ENCODE data around the gene MOB3A. TPM values are rescaled to one million over a fixed set of nuclear protein-coding genes. Genes with fewer than 3 reads are reported as not detected.
"Not testable (repeated sequence)": the region's sequence is repeated elsewhere in the genome, so short reads cannot be mapped to it uniquely, and the experiment has no call there.

Gene MOB3A
- 51.0 TPM for total RNA-seq

DNA sequence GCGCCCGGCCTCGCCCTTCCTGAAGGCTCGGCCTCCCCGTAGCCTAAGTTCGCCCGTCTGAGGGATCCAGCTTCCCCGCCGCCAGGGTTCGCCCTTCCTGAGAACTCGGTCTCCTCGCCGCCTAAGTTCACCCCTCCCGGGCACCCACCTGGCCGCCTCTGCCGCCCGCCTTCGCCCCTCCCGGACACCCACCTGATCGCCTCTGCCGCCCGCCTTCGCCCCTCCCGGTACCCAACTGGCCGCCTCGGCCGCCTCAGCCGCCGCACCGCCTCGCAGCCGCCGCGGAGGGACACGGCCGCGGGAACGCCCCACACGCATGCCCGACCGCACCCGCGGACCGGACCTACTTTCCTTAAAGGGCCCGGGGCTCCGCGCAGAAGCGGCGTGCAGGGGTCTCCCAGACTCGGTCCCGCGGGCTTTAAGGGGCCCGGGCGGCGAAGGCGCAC lies at the start of gene MOB3A:
Gene MOB3A (minus strand): TSS at position 293 of the 446 bp plus-strand sequence. CDS start 17,766 bp downstream, outside the sequence.
- DNase-seq (ENCODE audit: low spot score): peak; percentile 90

DNA sequence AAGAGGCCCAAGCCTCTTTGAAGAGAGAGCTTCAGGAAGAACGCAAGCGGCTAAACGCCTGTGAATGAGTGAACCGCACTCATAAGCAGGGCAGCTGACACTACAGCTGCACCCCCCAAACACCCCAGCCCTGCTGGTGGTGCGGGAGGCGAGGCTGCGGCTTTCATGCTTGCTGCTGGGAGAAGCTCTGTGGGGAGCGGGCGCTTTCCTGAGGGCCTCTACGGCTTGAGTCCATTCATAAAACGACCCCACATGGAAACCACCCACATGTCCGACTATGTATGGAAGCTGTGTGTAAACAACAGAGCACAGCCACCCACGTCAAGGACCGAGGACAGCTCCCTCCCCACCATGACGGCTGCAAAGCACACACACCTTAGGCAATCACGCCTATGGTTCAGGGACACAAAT lies 49.7 kb upstream of the MOB3A start:
- DNase-seq (ENCODE audit: low spot score): no peak

DNA sequence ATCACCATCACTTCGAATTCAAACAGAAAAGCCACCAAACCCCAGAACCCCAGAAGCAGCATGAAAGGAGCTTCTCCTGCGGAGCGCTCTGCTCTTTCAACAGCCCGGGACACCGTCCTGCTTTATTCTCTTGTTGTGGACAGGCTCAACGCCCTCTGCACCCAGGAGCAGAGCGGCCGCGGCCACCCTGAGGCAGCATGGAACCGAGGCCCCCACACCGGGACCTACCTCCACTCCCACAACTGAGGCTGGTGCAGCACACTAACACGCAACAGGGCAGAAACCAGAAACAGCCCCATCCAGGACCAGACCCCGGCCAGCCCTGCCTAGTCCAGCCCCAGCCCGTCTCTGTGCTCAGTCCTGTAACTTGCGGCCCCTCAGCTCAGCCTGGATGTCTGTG lies 48.1 kb upstream of the MOB3A start:
- no peak for DNase-seq (ENCODE audit: low spot score)

DNA sequence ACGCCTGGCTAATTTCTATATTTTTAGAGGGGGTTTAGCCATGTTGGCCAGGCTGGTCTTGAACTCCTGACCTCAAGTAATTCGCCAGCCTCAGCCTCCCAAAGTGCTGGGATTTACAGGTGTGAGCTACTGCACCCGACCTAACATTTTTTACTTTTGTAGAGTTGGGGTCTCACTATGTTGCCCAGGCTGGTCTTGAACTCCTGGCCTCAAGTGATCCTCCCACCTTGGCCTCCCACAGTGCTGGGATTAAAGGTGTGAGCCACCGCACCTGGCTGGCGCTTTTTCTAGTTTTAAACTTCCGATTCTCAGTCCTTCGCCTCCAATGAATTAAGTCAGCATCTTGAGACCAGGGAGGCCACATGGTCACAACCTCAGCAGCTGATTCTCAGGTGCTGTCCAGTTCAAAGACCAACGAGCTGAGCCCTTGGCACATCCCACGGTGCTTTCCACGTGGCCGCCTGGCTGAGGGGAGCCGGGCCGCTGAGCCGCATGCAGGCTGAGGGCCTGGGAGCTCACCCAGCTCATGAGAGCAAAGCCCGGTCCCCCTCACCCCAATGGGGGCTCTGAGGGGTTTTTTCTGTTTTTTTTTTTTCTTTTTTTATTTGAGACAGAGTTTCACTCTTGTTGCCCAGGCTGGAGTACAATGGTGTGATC lies 46.2 kb upstream of the MOB3A start:
- DNase-seq (ENCODE audit: low spot score): no peak

DNA sequence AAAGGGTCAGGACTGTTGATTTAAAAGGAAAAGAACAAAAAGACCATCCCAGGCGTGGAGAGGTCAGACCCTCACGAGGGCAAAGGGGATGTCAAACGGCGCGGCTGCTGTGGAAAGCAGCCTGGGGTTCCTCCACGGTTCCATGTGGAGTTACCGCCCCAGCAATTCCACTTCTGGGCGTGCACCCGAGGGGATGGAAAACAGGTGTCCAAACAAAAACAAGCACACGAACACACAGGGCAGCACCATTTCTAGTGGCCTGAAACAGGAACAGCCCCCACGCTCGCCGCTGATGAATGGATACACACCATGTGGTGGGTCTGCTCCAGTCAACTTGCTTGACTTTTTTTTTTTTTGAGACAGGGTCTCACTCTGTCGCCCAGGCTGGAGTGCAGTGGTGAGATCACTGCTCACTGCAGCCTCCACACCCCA lies 44.0 kb upstream of the MOB3A start:
- DNase-seq (ENCODE audit: low spot score): no peak

- DNase-seq (ENCODE audit: low spot score): no peak
Measured at GRCh38 chr19:2139385-2140137, 43.4 kb upstream of the MOB3A start.

GRCh38 chr19:2138061-2138728 lies 42.1 kb upstream of the MOB3A start:
- DNase-seq (ENCODE audit: low spot score): no peak

GRCh38 chr19:2136796-2137195 lies 40.7 kb upstream of the MOB3A start:
- no peak for DNase-seq (ENCODE audit: low spot score)

- no peak for DNase-seq (ENCODE audit: low spot score)
Measured at GRCh38 chr19:2135474-2136402, 39.6 kb upstream of the MOB3A start.

DNA sequence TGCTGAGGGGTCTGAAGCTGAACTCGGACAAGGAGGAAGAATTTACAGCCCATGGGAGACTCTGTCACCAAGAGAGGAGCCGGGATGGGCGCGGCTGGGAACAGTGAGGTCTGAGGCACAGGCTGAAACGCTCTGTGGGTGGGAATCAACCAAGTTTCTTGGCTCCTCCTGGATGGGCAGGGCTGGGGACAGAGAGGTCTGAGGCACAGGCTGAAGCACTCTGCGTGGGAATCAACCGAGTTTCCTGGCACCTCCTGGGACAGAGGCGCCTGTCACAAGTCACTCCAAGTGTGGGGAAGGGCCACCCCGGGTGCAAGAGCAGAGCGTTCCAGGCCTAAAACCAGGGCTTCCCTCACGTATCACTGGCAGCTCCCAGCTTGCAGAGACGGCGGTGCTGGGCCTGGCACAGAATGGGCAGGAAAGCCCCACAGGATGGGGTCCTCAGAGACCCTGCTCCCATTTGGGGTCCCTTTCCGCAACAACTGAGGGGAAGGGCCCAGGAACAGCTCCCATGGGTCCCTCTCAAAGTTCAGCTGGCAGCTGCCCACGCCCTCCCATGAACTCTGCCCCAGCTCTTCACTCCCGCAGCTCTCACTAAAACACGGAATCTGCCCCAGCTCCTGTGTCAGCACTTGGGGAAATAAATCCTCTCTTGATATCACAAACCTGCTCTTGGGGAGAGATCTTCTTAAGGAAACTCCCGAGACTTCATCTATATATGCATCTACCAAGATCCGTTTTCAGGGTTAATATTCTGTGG lies 36.8 kb upstream of the MOB3A start:
- DNase-seq (ENCODE audit: low spot score): no peak

DNA sequence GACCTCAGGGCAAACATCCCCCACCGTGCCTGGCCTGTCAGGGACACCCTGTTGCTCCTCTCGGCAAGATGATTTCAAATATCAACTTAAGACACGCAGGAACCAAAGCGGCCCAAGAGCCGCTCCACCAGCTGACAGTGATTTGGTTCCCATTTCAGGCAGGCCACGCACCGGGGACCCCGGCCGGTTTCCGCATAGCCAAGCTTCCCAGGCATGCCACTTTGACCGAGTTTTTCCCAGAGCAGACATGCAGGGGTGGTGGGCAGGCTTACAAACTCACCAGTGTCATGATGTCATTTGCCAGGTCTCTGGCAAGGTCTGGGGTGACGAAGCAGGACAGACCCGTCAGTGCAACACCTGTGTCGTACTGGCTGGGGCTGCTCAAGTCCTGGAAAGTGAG lies 36.1 kb upstream of the MOB3A start:
- no peak for DNase-seq (ENCODE audit: low spot score)

- DNase-seq (ENCODE audit: low spot score): not testable (repeated sequence)
Measured at GRCh38 chr19:2131012-2131975, 35.2 kb upstream of the MOB3A start.

DNA sequence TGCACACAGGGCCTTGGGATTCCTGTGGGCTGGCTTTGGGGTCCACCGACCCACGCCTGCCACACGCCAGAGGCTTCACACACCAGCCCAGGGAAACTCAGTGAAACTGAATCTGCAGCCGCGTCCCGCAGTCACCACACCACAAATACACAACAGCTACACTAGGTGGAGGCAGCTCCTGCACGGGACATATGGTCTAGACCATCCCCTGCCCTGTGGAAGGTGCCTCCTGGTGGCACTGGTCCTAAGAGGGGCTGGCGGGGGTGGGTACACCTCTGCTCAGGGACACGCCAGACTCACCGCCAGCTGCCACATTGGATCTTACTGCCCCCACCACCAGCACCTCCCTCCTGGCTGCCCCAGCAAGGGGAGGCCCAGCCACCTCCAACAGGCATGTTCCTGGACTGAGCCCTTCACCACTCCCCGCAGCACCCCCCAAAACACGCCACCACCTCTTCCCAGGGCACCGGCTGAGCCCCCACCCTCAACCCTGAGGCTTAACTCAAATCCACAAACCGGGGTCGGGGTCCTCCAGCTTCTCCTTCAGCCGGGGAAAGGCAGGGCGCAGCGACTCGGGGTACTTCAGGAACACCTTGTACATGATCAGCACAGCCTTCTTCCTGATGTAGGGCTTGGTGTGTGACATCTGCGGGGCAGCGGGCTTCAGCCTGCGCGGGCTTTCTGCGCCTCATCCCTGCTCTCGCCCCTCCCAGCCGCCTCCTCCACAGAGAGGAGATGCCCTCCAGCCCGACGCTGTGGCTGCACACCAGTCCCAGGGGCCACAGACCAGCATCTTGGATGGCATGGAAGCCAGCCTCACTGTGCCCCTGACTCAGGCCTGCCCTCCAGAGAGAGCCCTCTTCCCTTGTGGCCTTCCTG lies 34.0 kb upstream of the MOB3A start:
- no peak for DNase-seq (ENCODE audit: low spot score)

DNA sequence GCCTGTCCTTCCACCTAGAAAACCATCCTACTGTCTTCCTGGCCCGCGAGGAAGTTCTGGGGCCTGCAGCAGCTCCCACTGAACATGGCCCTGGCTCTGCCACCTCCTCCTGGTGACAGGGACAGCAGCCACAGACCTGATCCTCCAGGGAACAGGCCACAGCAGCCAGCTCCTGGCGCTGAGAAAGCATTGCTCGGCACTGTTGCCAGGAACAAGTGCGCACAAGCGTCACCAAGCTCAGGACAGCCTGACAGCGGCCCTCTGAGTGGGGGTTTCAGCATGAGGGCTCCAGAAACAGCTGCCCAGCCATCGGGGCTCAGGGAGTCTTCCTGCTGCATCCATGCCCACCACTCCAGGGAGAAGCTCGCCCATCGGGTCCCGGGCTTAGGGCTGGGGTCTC lies 33.4 kb upstream of the MOB3A start:
- DNase-seq (ENCODE audit: low spot score): no peak

DNA sequence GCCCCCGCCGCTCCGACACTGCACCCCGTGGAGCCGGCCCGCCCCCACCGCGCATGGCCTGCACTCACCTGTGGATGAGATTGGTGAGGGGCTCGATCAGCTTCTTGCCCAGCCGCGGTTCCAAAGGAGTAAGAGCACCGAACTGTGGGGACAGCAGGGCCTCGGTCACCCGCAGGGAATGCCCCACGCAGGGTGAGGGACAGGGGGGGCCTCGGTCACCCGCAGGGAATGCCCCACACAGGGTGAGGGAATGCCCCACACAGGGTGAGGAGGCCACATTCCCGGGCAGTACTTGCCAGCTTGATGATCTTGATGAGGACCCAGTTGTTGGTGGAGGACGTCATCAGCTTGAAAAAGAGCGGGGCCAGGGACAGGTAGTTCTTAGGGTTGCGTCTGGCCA lies 32.9 kb upstream of the MOB3A start:
- DNase-seq (ENCODE audit: low spot score): no peak

DNA sequence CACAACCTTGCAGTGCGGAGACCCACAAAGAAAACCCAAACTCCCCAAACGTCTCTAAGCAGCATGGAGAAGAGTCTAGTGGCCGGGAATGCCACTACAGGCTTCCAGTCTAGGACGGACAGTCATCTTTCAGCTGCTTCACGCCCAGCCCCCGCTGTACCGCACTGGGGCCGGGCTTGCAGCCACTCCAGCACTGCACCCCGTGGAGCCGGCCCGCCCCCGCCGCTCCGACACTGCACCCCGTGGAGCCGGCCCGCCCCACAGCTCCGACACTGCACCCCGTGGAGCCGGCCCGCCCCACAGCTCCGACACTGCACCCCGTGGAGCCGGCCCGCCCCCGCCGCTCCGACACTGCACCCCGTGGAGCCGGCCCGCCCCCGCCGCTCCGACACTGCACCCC lies 32.1 kb upstream of the MOB3A start:
- DNase-seq (ENCODE audit: low spot score): not testable (repeated sequence)

GRCh38 chr19:2127758-2128157 lies 31.6 kb upstream of the MOB3A start:
- no peak for DNase-seq (ENCODE audit: low spot score)

DNA sequence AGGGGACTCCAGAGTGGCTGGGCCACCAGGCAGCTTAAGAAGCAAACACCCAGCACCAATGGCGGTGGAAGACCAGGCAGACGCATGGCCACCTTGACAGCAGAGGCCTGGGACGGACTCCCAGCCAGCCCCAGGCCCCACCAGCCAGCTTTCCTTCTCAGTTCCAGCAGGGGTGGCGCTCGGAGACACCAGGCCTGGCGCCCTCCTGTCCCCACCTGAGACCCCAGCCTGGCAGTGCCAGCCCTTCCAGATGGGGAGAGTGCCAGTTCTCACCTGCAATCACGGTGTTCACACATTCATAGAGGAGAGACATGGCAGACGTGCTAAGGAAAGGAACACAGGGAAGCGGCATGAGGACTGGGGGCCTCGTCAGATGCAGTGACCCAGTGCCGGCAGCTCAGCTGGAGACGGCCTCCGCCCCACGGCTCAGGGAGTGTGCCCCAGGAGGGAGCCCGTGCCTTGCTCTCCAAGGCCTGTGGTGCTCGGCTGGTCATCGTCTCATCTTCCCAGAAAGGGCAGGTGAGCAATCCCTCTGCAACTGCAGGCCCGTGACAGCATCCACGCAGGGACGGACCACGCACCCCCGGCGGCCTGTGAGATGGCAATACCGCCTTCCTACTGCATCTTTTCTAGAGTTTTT lies 30.9 kb upstream of the MOB3A start:
- DNase-seq (ENCODE audit: low spot score): no peak

Data from ureter (tissue), 1 donor.